Measurements from ENCODE around the gene SFTPA1. TPM values are rescaled to one million over a fixed set of nuclear protein-coding genes. Genes with fewer than 3 reads are reported as not detected.

SFTPA1 gene
- total RNA-seq, 1 experiment from 2014 or later: not detected

DNA sequence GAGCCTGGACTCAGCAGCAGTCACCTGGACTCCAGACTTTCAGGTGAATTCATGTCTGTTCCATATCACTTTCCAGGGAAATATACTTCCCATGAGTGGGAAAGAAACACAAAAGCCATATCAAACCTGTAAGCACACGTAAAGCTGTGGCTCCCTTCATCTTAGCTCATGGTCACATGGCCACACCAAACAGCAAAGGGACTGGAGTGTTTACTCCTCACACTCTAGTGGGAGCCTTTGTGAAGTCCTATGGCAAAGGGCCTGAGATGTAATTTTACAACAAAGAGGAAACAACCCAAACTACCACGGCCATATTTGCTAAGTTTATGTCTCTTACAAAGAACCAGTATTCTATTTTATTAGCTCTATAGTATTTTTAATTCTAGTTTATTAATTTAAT, 16.3 kb downstream of the SFTPA1 start:
- H3K79me1 ChIP-seq (ENCODE audit: insufficient read depth, low read depth, low read length, poor library complexity, severe bottlenecking): no peaks in the 10 kb centered on the region
- H2BK5ac ChIP-seq (ENCODE audit: insufficient read length, low read length): no peak overlapping the region
- H2BK20ac ChIP-seq (ENCODE audit: low read depth, low read length, poor library complexity, severe bottlenecking): no peak overlapping the region
- H3K27me3 Mint-ChIP-seq (ENCODE audit: low read depth): peaks cover 1% of the 10 kb centered on the region; the same call in 1 of the 2 replicates
- H2AK5ac ChIP-seq (ENCODE audit: insufficient read length, low read length): no peak overlapping the region
- no peaks in the 10 kb centered on the region for H3K36me3 Mint-ChIP-seq (ENCODE audit: insufficient read depth in 1 of 3, low read depth in 3 of 3)
- no peak overlapping the region for H2BK15ac ChIP-seq (ENCODE audit: low read depth, low read length)
- DNase-seq: no peak
- no peak overlapping the region for H3K14ac ChIP-seq (ENCODE audit: insufficient read depth, low read length)
- H3K4ac ChIP-seq (ENCODE audit: low read depth, low read length): no peak overlapping the region
- H3K9me3 ChIP-seq (ENCODE audit: control insufficient read depth, low read depth, low read length): no peaks in the 10 kb centered on the region
- H3K9ac ChIP-seq (ENCODE audit: extremely low read depth, insufficient read length, low read length): no peak overlapping the region
- peaks cover 0 to 1% of the 10 kb centered on the region in 2 experiments; a peak in 1 of 5 replicates for H3K9me3 Mint-ChIP-seq
- H4K20me1 ChIP-seq (ENCODE audit: control insufficient read depth, insufficient read depth, insufficient read length): no peaks in the 10 kb centered on the region
- H3K56ac ChIP-seq (ENCODE audit: insufficient read length, low read depth, low read length): no peak overlapping the region
- H3K4me3 Mint-ChIP-seq: no peak overlapping the region
- H3T11ph ChIP-seq (ENCODE audit: low read length): no peak overlapping the region
- H3K4me2 ChIP-seq (ENCODE audit: insufficient read depth, insufficient read length, low read length): no peak overlapping the region
- no peak overlapping the region for H3K23ac ChIP-seq (ENCODE audit: insufficient read length, low read depth, low read length)
- H3K79me2 ChIP-seq (ENCODE audit: insufficient read depth, low read length): no peaks in the 10 kb centered on the region
- H3K27ac Mint-ChIP-seq: no peak overlapping the region
- H3K23me2 ChIP-seq (ENCODE audit: insufficient read length, low read depth, low read length, poor library complexity, severe bottlenecking): no peaks in the 10 kb centered on the region
- H3K4me1 ChIP-seq (ENCODE audit: insufficient read depth, low read length): no peaks in the 10 kb centered on the region
- H4K8ac ChIP-seq (replicated peaks; ENCODE audit: insufficient read length, low read depth, low read length): no peak overlapping the region
- no peak overlapping the region for H4K5ac ChIP-seq (ENCODE audit: insufficient read length, low read depth, low read length)
- TF ChIP-seq, protein P1, sequence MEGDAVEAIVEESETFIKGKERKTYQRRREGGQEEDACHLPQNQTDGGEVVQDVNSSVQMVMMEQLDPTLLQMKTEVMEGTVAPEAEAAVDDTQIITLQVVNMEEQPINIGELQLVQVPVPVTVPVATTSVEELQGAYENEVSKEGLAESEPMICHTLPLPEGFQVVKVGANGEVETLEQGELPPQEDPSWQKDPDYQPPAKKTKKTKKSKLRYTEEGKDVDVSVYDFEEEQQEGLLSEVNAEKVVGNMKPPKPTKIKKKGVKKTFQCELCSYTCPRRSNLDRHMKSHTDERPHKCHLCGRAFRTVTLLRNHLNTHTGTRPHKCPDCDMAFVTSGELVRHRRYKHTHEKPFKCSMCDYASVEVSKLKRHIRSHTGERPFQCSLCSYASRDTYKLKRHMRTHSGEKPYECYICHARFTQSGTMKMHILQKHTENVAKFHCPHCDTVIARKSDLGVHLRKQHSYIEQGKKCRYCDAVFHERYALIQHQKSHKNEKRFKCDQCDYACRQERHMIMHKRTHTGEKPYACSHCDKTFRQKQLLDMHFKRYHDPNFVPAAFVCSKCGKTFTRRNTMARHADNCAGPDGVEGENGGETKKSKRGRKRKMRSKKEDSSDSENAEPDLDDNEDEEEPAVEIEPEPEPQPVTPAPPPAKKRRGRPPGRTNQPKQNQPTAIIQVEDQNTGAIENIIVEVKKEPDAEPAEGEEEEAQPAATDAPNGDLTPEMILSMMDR (conservative IDR thresholded peaks at IDR 0.05): no peak
- WGBS (ENCODE audit: extremely low coverage, insufficient read length, low lambda C conversion rate): no CpG with 5 or more reads among the region's 2 CpGs
- H4K91ac ChIP-seq (ENCODE audit: insufficient read length, low read depth, low read length): no peak overlapping the region
- H2BK12ac ChIP-seq (ENCODE audit: insufficient read length, low read depth, low read length): no peak overlapping the region
- no peak overlapping the region for H3K18ac ChIP-seq (ENCODE audit: insufficient read length, low read depth, low read length)
- H3K27me3 ChIP-seq (ENCODE audit: insufficient read depth, low read length): no peaks in the 10 kb centered on the region
- H3K4me1 Mint-ChIP-seq: no peaks in the 10 kb centered on the region; a peak in 1 of 4 replicates
- H3K27ac ChIP-seq (ENCODE audit: insufficient read length, low read depth, low read length): no peak overlapping the region
- H2BK120ac ChIP-seq (ENCODE audit: low read depth, low read length, poor library complexity, severe bottlenecking): no peak overlapping the region
- no peak overlapping the region for H2AFZ ChIP-seq (ENCODE audit: low read length)
